ENCODE measurements around the gene EEF1B2.

- TF ChIP-seq USF1 (IDR thresholded peaks at IDR 0.05) (no peak), CREB1 (IDR thresholded peaks at IDR 0.05; ENCODE audit: low read depth) (no peak)
These were observed 45.0 kb downstream of the EEF1B2 start for GRCh38 chr2:206204710-206205109.
